Left lung (tissue), 10 donors: Measurements from ENCODE around the gene VEPH1. TPM values are rescaled to one million over a fixed set of nuclear protein-coding genes. Genes with fewer than 3 reads are reported as not detected.

Experiments
- ATAC-seq: fragments of 200-7000 bp; cut with Tn5 transposase; one replicate; pipeline ENCODE4 v1.9.1; 2020; ENCODE audit warnings: moderate library complexity
- DNase-seq, 4 donors: peaks; one replicate each; pipeline ENCODE4 v3.0.0-alpha.2; 2013 to 2020
- H3K27ac ChIP-seq, 2 donors: fragments of 200-600 bp; sonication (generic) in 1 of 2; one replicate each; pipeline versions ENCODE4 v1.5.0 to v1.8.0; 2020 to 2021
- H3K27me3 ChIP-seq, 2 donors: fragments of 200-600 bp; sonication (generic) in 1 of 2; one replicate each; pipeline versions ENCODE4 v1.5.0 to v1.8.0; 2020 to 2021
- H3K36me3 ChIP-seq, 2 donors: fragments of 200-600 bp; sonication (generic) in 1 of 2; one replicate each; pipeline versions ENCODE4 v1.5.0 to v1.8.0; 2020 to 2021
- H3K4me1 ChIP-seq, 2 donors: fragments of 200-600 bp; one replicate each; pipeline ENCODE4 v1.8.0; 2021
- H3K4me3 ChIP-seq, 2 donors: fragments of 200-600 bp; sonication (generic) in 1 of 2; one replicate each; pipeline versions ENCODE4 v1.5.0 to v1.8.0; 2020 to 2021; ENCODE audit warnings: mild to moderate bottlenecking in 1 of 2
- H3K9me3 ChIP-seq, 2 donors: fragments of 200-600 bp; sonication (generic) in 1 of 2; one replicate each; pipeline versions ENCODE4 v1.5.0 to v1.8.0; 2020 to 2021
- CTCF ChIP-seq, 2 donors: fragments of 200-600 bp; sonication (generic) in 1 of 2; IDR thresholded peaks; one replicate each; pipeline versions ENCODE4 v1.5.0 to v1.8.0; 2021; ENCODE audit warnings: antibody characterized with exemption in 2 of 2
- intact Hi-C, 2 donors: fragments of 100-400 bp; cut with DNase I; formaldehyde crosslinking; loops; one replicate each; pipeline versions ENCODE4 v1.11.2 to v1.14.2; 2022
- polyA plus RNA-seq, 6 donors: library from polyadenylated mRNA; unstranded; fragments of 120-200 nt; gene quantifications; one replicate each; pipeline ENCODE4 v1.2.1, GENCODE V29; 2013; ENCODE audit not compliant: insufficient read length in 6 of 6
- total RNA-seq, 2 donors: library from RNA; stranded (reverse); fragmentation: NEBNext Ultra II Directional; extraction: Animal tissue kit (Norgen Biotek cat#: 25700); gene quantifications; one replicate each; pipeline ENCODE4 v1.2.1, GENCODE V29; 2021
- donor health status: DM: no; HTN: yes; CAD: no.
- donor health status: DM: no; HTN: no; CAD: no.

VEPH1 gene
- total and polyA plus RNA-seq, 8 donors: 30.4 to 143 (median 42.6) TPM

DNA sequence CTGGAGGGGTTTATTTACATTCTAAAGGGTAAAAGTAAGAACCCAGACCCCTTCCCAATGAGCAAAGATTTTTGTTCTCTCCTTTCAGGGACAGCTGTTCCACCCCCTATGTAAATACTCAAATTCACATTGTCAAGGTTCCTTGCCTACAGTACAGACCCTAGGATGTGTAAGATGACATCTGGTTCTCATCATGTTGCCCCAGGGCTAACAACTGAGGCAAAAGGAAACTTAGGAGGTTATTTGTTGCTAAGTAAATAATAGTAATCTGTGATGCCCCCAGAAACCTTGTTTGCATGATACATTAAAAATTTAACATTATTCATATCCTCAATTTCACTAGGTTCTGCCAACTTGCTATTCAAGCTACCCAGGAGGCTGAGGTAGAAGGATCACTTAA is 208.3 kb downstream of the VEPH1 start:
- Histone ChIP-seq H3K4me1 (no peaks in the 10 kb centered on the region), H3K4me3 (no peak overlapping the region), H3K36me3 (no peaks in the 10 kb centered on the region), H3K27me3 (no peaks in the 10 kb centered on the region), H3K9me3 (no peaks in the 10 kb centered on the region), H3K27ac (no peak overlapping the region)
- DNase-seq (no peak), ATAC-seq (no peak)
- intact Hi-C loops: no loop called here
- no peak for TF ChIP-seq CTCF (IDR thresholded peaks at IDR 0.05)

DNA sequence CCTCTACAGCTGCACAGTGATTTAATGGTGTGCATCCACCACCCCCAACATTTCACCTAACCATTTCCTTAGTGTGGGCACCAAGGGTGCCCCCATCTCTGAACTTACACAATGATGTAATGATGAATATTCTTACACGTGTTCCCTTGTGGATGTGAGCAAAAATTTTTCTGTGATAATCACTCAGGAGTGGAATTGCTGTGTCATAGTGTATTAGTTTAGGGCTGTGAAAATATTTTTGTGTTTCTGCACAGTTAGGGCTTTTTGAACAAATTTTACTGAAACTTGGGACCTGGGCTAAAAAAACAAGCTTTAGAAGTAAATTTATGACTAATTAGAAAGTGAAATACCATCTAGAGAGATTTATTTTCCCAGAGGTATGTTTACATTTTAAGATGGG is 208.7 kb downstream of the VEPH1 start:
- ATAC-seq (no peak), DNase-seq (no peak)
- no peaks in the 10 kb centered on the region for H3K27me3 ChIP-seq
- H3K36me3 ChIP-seq: no peaks in the 10 kb centered on the region
- intact Hi-C loops: no loop called here
- no peaks in the 10 kb centered on the region for H3K4me1 ChIP-seq
- TF ChIP-seq CTCF (IDR thresholded peaks at IDR 0.05): no peak
- no peak overlapping the region for H3K27ac ChIP-seq
- H3K9me3 ChIP-seq: no peaks in the 10 kb centered on the region
- H3K4me3 ChIP-seq: no peak overlapping the region

DNA sequence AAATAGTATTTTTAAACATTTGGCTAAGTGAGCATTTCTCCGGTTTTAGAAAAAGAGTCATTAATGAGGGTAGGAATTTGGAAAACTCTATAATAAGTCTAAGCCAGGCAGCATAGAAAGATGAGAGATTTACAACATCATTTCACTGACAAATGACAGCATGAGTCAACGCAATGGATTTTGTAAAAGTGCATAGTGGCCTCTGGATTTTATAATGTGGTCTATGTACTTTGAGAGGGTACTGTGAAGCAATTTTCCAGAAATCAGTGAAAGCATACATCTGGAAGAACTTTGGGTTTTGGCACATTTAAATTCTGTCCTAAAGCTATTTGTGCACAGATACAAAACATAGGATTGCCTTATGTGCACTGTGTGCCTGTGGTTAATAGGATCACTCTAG is 212.4 kb downstream of the VEPH1 start:
- H3K36me3 ChIP-seq: no peaks in the 10 kb centered on the region
- no peak for DNase-seq
- TF ChIP-seq CTCF (IDR thresholded peaks at IDR 0.05): no peak
- H3K27me3 ChIP-seq: no peaks in the 10 kb centered on the region
- H3K9me3 ChIP-seq: no peaks in the 10 kb centered on the region
- ATAC-seq: no peak
- intact Hi-C loops: no loop called here
- no peak overlapping the region for H3K4me3 ChIP-seq
- H3K4me1 ChIP-seq: peaks cover 0 to 2% of the 10 kb centered on the region in 2 donors
- peak overlapping the region in 1 of 2 donors; percentile 23 for H3K27ac ChIP-seq

- no peak overlapping the region for H3K27ac ChIP-seq
- H3K4me3 ChIP-seq: no peak overlapping the region
- intact Hi-C loops: no loop called here
- no peaks in the 10 kb centered on the region for H3K36me3 ChIP-seq
- ATAC-seq: no peak
- peaks cover 2 to 8% of the 10 kb centered on the region in 2 donors for H3K4me1 ChIP-seq
- H3K9me3 ChIP-seq: no peaks in the 10 kb centered on the region
- no peaks in the 10 kb centered on the region for H3K27me3 ChIP-seq
- no peak for TF ChIP-seq CTCF (IDR thresholded peaks at IDR 0.05)
- no peak for DNase-seq
These were observed 217.2 kb downstream of the VEPH1 start for GRCh38 chr3:157285966-157286365.

GRCh38 chr3:157285141-157285540 is 218.1 kb downstream of the VEPH1 start:
- Histone ChIP-seq H3K36me3 (no peaks in the 10 kb centered on the region), H3K4me3 (no peak overlapping the region), H3K9me3 (no peaks in the 10 kb centered on the region), H3K4me1 (peaks cover 2 to 8% of the 10 kb centered on the region in 2 donors), H3K27me3 (no peaks in the 10 kb centered on the region), H3K27ac (no peak overlapping the region)
- intact Hi-C loops: no loop called here
- no peak for TF ChIP-seq CTCF (IDR thresholded peaks at IDR 0.05)
- DNase-seq (no peak), ATAC-seq (peak; percentile 35)
